Fibroblast of lung (primary cell): Measurements from ENCODE around the gene ZFR2. TPM values are rescaled to one million over a fixed set of nuclear protein-coding genes. Genes with fewer than 3 reads are reported as not detected.

Experiments used
- DNase-seq, 2 donors: peaks; one replicate each; pipeline versions ENCODE4 v3.0.0 to v3.0.0-alpha.2; 2010; ENCODE audit warnings: low read depth in 2 of 2
- H2AFZ ChIP-seq: 2 replicates; pipeline ENCODE4 v1.5.1; 2012; ENCODE audit warnings: low read length, control low read depth, inconsistent platforms
- H3K27ac ChIP-seq: 2 replicates; pipeline ENCODE4 v1.5.1; 2011; ENCODE audit warnings: low read length, control low read depth; ENCODE audit not compliant: insufficient read depth
- H3K27me3 ChIP-seq: 2 replicates; pipeline ENCODE4 v1.5.1; 2011; ENCODE audit warnings: mild to moderate bottlenecking, low read length; ENCODE audit not compliant: control insufficient read depth, insufficient read depth
- H3K36me3 ChIP-seq: 2 replicates; pipeline ENCODE4 v1.5.1; 2011; ENCODE audit warnings: low read length; ENCODE audit not compliant: control insufficient read depth, insufficient read depth
- H3K4me1 ChIP-seq: 2 replicates; pipeline ENCODE4 v1.5.1; 2011; ENCODE audit warnings: low read length; ENCODE audit not compliant: control insufficient read depth, insufficient read depth; ENCODE audit errors: extremely low read depth
- H3K4me2 ChIP-seq: 2 replicates; pipeline ENCODE4 v1.5.1; 2011; ENCODE audit warnings: low read length, control low read depth; ENCODE audit not compliant: insufficient read depth; ENCODE audit errors: extremely low read depth
- H3K4me3 ChIP-seq, 4 experiments: fragments of 200-600 bp in 1 of 4; sonication (generic) in 1 of 4; replicated peaks in 1 of 4; 2 replicates each; pipeline ENCODE4 v1.5.1; 2011 to 2016; ENCODE audit warnings: low read length in 4 of 4, low read depth in 3 of 4, mild to moderate bottlenecking in 3 of 4, control low read depth in 2 of 4, inconsistent platforms in 1 of 4, mixed read lengths in 1 of 4; ENCODE audit not compliant: insufficient read depth in 1 of 4; ENCODE audit errors: control extremely low read depth in 1 of 4
- H3K79me2 ChIP-seq: 2 replicates; pipeline ENCODE4 v1.5.1; 2012; ENCODE audit warnings: mild to moderate bottlenecking, low read length, inconsistent platforms; ENCODE audit not compliant: control insufficient read depth, insufficient read depth
- H3K9ac ChIP-seq: 2 replicates; pipeline ENCODE4 v1.5.1; 2011; ENCODE audit warnings: mild to moderate bottlenecking, low read length, control low read depth; ENCODE audit not compliant: insufficient read depth
- H3K9me3 ChIP-seq: 2 replicates; pipeline ENCODE4 v1.5.1; 2012; ENCODE audit warnings: low read depth, low read length; ENCODE audit not compliant: control insufficient read depth, insufficient read depth
- H4K20me1 ChIP-seq: 2 replicates; pipeline ENCODE4 v1.5.1; 2011; ENCODE audit warnings: low read length; ENCODE audit not compliant: control insufficient read depth, insufficient read depth; ENCODE audit errors: extremely low read depth
- EZH2 ChIP-seq: IDR thresholded peaks from 2 replicates; pipeline ENCODE4 v1.5.1; 2012; ENCODE audit warnings: low read length, control low read depth, mild to moderate bottlenecking; ENCODE audit errors: missing control alignments
- polyA plus RNA-seq, 2 donors: library from polyadenylated mRNA; depleted of rRNA in 1 of 2; stranded (reverse) in 1 of 2; unstranded in 1 of 2; fragments of >200 nt; gene quantifications; 2 replicates each; pipeline ENCODE4 v1.2.1, GENCODE V29; 2011 to 2012; ENCODE audit warnings: missing spikeins in 1 of 2
- total RNA-seq: library from RNA; depleted of rRNA; stranded (reverse); fragments of >200 nt; gene quantifications from 2 replicates; pipeline ENCODE4 v1.2.1, GENCODE V29; 2014
- TF ChIP-seq, protein P1 (sequence below), 2 donors: IDR thresholded peaks in 1 of 2; conservative IDR thresholded peaks in 1 of 2; 1 replicate in 1 of 2; 2 replicates in 1 of 2; pipeline ENCODE4 v1.5.1; 2011 to 2012; ENCODE audit warnings: low read length in 2 of 2, control low read depth in 1 of 2, inconsistent platforms in 1 of 2, low read depth in 1 of 2, mild to moderate bottlenecking in 1 of 2

ZFR2 gene
- total and polyA plus RNA-seq, 2 donors (not counting 1 experiment from before 2014, with no cell fraction given): not detected

- H3K4me3 ChIP-seq: no peak overlapping the region
- no peak for TF ChIP-seq EZH2
- TF ChIP-seq, protein P1, sequence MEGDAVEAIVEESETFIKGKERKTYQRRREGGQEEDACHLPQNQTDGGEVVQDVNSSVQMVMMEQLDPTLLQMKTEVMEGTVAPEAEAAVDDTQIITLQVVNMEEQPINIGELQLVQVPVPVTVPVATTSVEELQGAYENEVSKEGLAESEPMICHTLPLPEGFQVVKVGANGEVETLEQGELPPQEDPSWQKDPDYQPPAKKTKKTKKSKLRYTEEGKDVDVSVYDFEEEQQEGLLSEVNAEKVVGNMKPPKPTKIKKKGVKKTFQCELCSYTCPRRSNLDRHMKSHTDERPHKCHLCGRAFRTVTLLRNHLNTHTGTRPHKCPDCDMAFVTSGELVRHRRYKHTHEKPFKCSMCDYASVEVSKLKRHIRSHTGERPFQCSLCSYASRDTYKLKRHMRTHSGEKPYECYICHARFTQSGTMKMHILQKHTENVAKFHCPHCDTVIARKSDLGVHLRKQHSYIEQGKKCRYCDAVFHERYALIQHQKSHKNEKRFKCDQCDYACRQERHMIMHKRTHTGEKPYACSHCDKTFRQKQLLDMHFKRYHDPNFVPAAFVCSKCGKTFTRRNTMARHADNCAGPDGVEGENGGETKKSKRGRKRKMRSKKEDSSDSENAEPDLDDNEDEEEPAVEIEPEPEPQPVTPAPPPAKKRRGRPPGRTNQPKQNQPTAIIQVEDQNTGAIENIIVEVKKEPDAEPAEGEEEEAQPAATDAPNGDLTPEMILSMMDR (conservative IDR thresholded peaks at IDR 0.05 in 1 of 2, IDR thresholded peaks at IDR 0.05 in 1 of 2; ENCODE audit: low read depth in 1 of 2, low read length in 2 of 2): no peak
- no peak for DNase-seq
- H3K4me1 ChIP-seq: no peaks in the 10 kb centered on the region
- H3K4me2 ChIP-seq: no peak overlapping the region
- no peak overlapping the region for H3K9ac ChIP-seq
- no peaks in the 10 kb centered on the region for H3K79me2 ChIP-seq
- no peaks in the 10 kb centered on the region for H4K20me1 ChIP-seq
- no peak overlapping the region for H2AFZ ChIP-seq
- no peaks in the 10 kb centered on the region for H3K36me3 ChIP-seq
- H3K27ac ChIP-seq: no peak overlapping the region
- H3K9me3 ChIP-seq: peaks cover 3% of the 10 kb centered on the region
- H3K27me3 ChIP-seq: no peaks in the 10 kb centered on the region
Observed at GRCh38 chr19:3838661-3839060, 30.2 kb downstream of the ZFR2 start.

DNA sequence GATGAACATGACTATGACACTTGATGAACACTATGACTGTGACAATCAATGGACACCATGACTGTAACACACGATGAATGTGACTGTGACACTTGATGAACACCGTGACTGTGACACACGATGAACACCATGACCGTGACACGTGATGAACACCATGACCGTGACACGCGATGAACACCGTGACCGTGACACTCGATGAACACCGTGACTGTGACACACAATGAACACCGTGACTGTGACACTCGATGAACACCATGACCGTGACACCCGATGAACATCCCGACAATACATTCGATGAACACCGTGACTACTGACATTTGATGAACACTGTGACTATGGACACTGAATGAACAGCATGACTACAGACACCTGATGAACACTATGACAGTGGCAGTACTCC is 30.9 kb downstream of the ZFR2 start:
- Histone ChIP-seq H3K4me2 (no peak overlapping the region), H2AFZ (no peak overlapping the region), H3K4me1 (no peaks in the 10 kb centered on the region), H3K9ac (no peak overlapping the region), H3K27me3 (no peaks in the 10 kb centered on the region), H4K20me1 (no peaks in the 10 kb centered on the region), H3K9me3 (peaks cover 3% of the 10 kb centered on the region), H3K79me2 (no peaks in the 10 kb centered on the region), H3K4me3 (no peak overlapping the region), H3K36me3 (no peaks in the 10 kb centered on the region), H3K27ac (no peak overlapping the region)
- DNase-seq: no peak
- TF ChIP-seq EZH2: no peak
- TF ChIP-seq, protein P1 (conservative IDR thresholded peaks at IDR 0.05 in 1 of 2, IDR thresholded peaks at IDR 0.05 in 1 of 2; ENCODE audit: low read depth in 1 of 2, low read length in 2 of 2): no peak

DNA sequence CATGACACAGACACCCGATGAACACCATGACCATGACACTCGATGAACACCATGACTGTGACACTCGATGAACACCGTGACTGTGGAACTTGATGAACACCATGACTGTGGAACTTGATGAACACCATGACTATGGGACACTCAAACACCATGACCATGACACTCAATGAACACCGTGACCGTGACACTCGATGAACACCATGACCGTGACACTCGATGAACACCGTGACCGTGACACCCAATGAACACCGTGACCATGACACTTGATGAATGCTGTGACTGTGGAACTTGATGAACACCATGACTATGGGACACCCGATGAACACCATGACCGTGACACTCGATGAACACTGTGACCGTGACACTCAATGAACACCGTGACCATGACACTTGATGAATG is 31.5 kb downstream of the ZFR2 start:
- Histone ChIP-seq H3K36me3 (no peaks in the 10 kb centered on the region), H3K79me2 (no peaks in the 10 kb centered on the region), H3K4me3 (no peak overlapping the region), H3K4me2 (no peak overlapping the region), H3K9ac (no peak overlapping the region), H2AFZ (no peak overlapping the region), H3K27ac (no peak overlapping the region), H3K4me1 (no peaks in the 10 kb centered on the region), H3K27me3 (no peaks in the 10 kb centered on the region), H3K9me3 (peaks cover 3% of the 10 kb centered on the region), H4K20me1 (no peaks in the 10 kb centered on the region)
- TF ChIP-seq, protein P1 (conservative IDR thresholded peaks at IDR 0.05 in 1 of 2, IDR thresholded peaks at IDR 0.05 in 1 of 2; ENCODE audit: low read depth in 1 of 2, low read length in 2 of 2): no peak
- TF ChIP-seq EZH2: no peak
- no peak for DNase-seq
